WTC11 (cell line): ENCODE measurements around the gene THSD4. TPM values are rescaled to one million over a fixed set of nuclear protein-coding genes. Genes with fewer than 3 reads are reported as not detected.

Experiments used
- ATAC-seq: fragments of 200-7000 bp; cut with Tn5 transposase; 2 replicates; pipeline ENCODE4 v1.10.0; 2021; ENCODE audit warnings: mild to moderate bottlenecking, moderate library complexity
- CTCF ChIA-PET: fragments of 300-600 bp; sonication (Branson Sonifier 250); formaldehyde crosslinking; loops from one replicate; lab custom pipeline; 2021; ENCODE audit warnings: antibody characterized with exemption; lab: Charles Lee
- POLR2A ChIA-PET: fragments of 350-600 bp; sonication (Branson Sonifier 250); formaldehyde crosslinking; loops from one replicate; lab custom pipeline; 2021; ENCODE audit warnings: antibody characterized with exemption; lab: Charles Lee
- DNase-seq: peaks from one replicate; pipeline ENCODE4 v3.0.0; 2021; ENCODE audit warnings: low spot score
- H3K27ac Mint-ChIP-seq: 2 replicates; pipeline ENCODE4 v1.8.0; 2021; ENCODE audit warnings: mixed read lengths
- H3K27me3 Mint-ChIP-seq: 2 replicates; pipeline ENCODE4 v1.8.0; 2021; ENCODE audit warnings: low read depth, mild to moderate bottlenecking, moderate library complexity, mixed read lengths
- H3K36me3 Mint-ChIP-seq: 2 replicates; pipeline ENCODE4 v1.8.0; 2021; ENCODE audit warnings: mixed read lengths
- H3K4me1 Mint-ChIP-seq: 2 replicates; pipeline ENCODE4 v1.8.0; 2022; ENCODE audit warnings: mixed read lengths
- H3K4me3 Mint-ChIP-seq: 2 replicates; pipeline ENCODE4 v1.8.0; 2021; ENCODE audit warnings: mild to moderate bottlenecking, moderate library complexity, mixed read lengths
- H3K9me3 Mint-ChIP-seq: 2 replicates; pipeline ENCODE4 v1.8.0; 2021; ENCODE audit warnings: mixed read lengths
- AR ChIP-seq: fragments of 250-450 bp; sonication (Bioruptor Pico); IDR thresholded peaks from 2 replicates; pipeline ENCODE4 v1.9.0; 2021; ENCODE audit warnings: mild to moderate bottlenecking
- ARID4B ChIP-seq: sonication (generic); formaldehyde crosslinking; IDR thresholded peaks from 2 replicates; pipeline ENCODE4 v1.8.0; 2023; ENCODE audit warnings: missing genetic modification reagents, mild to moderate bottlenecking, borderline replicate concordance
- ATF1 ChIP-seq: sonication (generic); formaldehyde crosslinking; IDR thresholded peaks from 2 replicates; pipeline ENCODE4 v1.8.1; 2023; ENCODE audit warnings: mild to moderate bottlenecking, moderate library complexity, missing genetic modification reagents
- FOXK1 ChIP-seq: sonication (generic); formaldehyde crosslinking; IDR thresholded peaks from 2 replicates; pipeline ENCODE4 v1.8.0; 2022; ENCODE audit warnings: mild to moderate bottlenecking, moderate library complexity, missing genetic modification reagents
- HMGA2 ChIP-seq: fragments of 250-450 bp; sonication (Bioruptor Pico); IDR thresholded peaks from 2 replicates; pipeline ENCODE4 v1.4.0; 2021; ENCODE audit warnings: mild to moderate bottlenecking, moderate library complexity
- TEAD1 ChIP-seq: sonication (generic); formaldehyde crosslinking; IDR thresholded peaks from 2 replicates; pipeline ENCODE4 v1.8.0; 2022; ENCODE audit warnings: mild to moderate bottlenecking, missing genetic modification reagents
- ZBTB43 ChIP-seq: sonication (generic); formaldehyde crosslinking; IDR thresholded peaks from 2 replicates; pipeline ENCODE4 v1.8.1; 2023; ENCODE audit warnings: mild to moderate bottlenecking, missing genetic modification reagents
- ZNF121 ChIP-seq: sonication (generic); formaldehyde crosslinking; IDR thresholded peaks from 2 replicates; pipeline ENCODE4 v1.8.0; 2023; ENCODE audit warnings: missing genetic modification reagents
- ZNF138 ChIP-seq: sonication (generic); formaldehyde crosslinking; conservative IDR thresholded peaks from 2 replicates; pipeline ENCODE4 v1.8.1; 2022; ENCODE audit warnings: mild to moderate bottlenecking, moderate library complexity, missing genetic modification reagents
- ZNF281 ChIP-seq: sonication (generic); formaldehyde crosslinking; IDR thresholded peaks from 2 replicates; pipeline ENCODE4 v1.8.0; 2023; ENCODE audit warnings: mild to moderate bottlenecking, missing genetic modification reagents
- ZNF396 ChIP-seq: fragments of 250-450 bp; sonication (Bioruptor Pico); IDR thresholded peaks from 2 replicates; pipeline ENCODE4 v1.8.0; 2021; ENCODE audit warnings: mild to moderate bottlenecking, moderate library complexity, borderline replicate concordance
- ZNF425 ChIP-seq: fragments of 250-450 bp; sonication (Bioruptor Pico); conservative IDR thresholded peaks from 2 replicates; pipeline ENCODE4 v1.9.0; 2021; ENCODE audit warnings: mild to moderate bottlenecking
- ZNF512 ChIP-seq: sonication (generic); formaldehyde crosslinking; IDR thresholded peaks from 2 replicates; pipeline ENCODE4 v1.8.1; 2022; ENCODE audit warnings: missing genetic modification reagents, borderline replicate concordance
- total RNA-seq: library from RNA; stranded (reverse); gene quantifications from 3 replicates; pipeline ENCODE4 v1.2.3, GENCODE V29; 2021

Gene THSD4
- total RNA-seq, 1 experiment from 2014 or later = 7.8 TPM

GRCh38 chr15:71104636-71105035 is 10.6 kb upstream of the THSD4 start:
- H3K27ac Mint-ChIP-seq = no peak overlapping the region
- DNase-seq = no peak
- no peak for ATAC-seq
- peaks cover 6% of the 10 kb centered on the region; the same call in 1 of the 2 replicates for H3K27me3 Mint-ChIP-seq
- no peaks in the 10 kb centered on the region for H3K9me3 Mint-ChIP-seq
- ChIA-PET POLR2A (no interaction called here), CTCF (interaction anchor here (0.5 to 2.6 kb wide), 2 partner anchors 93 to 1375 kb away, joined by 3 to 12 read pairs; no protein-coding TSS in a partner anchor)
- H3K4me3 Mint-ChIP-seq = no peak overlapping the region
- TF ChIP-seq ZNF425 (no peak), ARID4B (CRISPR knock-in tag) (no peak), AR (CRISPR knock-in tag) (no peak), HMGA2 (CRISPR knock-in tag) (no peak), ZNF121 (CRISPR knock-in tag) (no peak), FOXK1 (no peak), ZNF512 (CRISPR knock-in tag) (no peak), ZNF138 (no peak), ATF1 (CRISPR knock-in tag) (no peak), ZBTB43 (CRISPR knock-in tag) (no peak), TEAD1 (no peak), ZNF281 (CRISPR knock-in tag) (no peak), ZNF396 (CRISPR knock-in tag) (no peak)
- no peaks in the 10 kb centered on the region for H3K36me3 Mint-ChIP-seq
- H3K4me1 Mint-ChIP-seq = peaks cover 20% of the 10 kb centered on the region
